Measurements from ENCODE around the gene STX5. TPM values are rescaled to one million over a fixed set of nuclear protein-coding genes. Genes with fewer than 3 reads are reported as not detected.

Gene STX5
- total RNA-seq (2022; extraction: Qiagen RNA extraction; ENCODE audit: low read depth), result 20.5 to 28.2 TPM (median 26.0 TPM) in 5 replicates

GRCh38 chr11:62831520-62832335 is at the start of gene STX5:
Gene STX5, minus strand, starts transcription at chr11:62832051. Its CDS starts 808 bp downstream, at chr11:62831243.

GRCh38 chr11:62880803-62881578 is 49.1 kb upstream of the STX5 start, which contains the start of gene SLC3A2:
Gene SLC3A2, plus strand, starts transcription at chr11:62880896. Its CDS starts 128 bp downstream, at chr11:62881024.

DNA sequence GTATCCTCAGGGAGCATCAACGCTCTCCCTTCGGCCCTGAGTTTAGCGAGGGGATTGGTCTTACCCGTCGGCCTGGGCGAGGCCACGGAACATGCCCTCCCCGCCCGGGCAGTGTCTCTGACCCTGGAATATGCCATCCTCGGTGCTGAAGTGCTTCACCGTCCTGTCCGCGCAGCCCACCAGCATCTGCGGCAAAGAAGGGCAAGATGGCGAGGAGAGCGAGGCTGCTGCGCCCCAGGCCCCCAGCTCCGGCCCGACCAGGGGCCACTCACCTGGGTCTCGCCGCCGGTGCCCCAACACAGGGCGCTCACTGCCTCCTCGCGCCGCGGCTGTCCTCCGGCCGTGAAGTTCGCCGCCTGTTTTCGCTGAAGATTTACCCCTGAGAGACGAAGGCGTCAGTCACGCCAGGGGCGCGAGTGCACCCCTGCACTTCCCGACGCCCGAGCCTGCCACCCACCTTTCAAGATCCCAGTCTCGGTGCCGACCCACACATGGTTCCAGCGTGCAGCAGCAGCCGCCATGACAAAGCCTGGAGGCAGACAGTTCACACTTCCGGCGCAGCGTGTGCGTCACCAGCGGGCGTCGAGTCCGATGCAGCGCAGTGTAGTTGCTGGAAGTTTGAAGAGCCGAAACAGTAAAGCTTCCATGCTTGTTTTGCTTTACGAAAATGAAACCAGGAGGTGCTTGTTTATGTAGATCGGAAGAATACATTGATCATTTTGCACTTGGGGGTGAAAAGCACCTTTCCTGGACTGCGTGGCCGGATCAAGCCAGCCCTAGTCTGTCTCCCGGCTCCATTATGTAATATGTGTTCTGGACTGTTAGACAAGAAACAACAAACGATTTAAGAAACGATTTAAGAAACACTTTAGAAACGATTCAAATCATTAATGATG is 7.4 kb upstream of the STX5 start, which contains the start of gene WDR74:
TSS of gene WDR74 (minus strand) at position 541 of the 896 bp plus-strand sequence. CDS start at position 521, 20 bp downstream.

GRCh38 chr11:62832336-62833234 is 734 bp upstream of the STX5 start, which contains the start of gene TEX54:
Gene TEX54, minus strand, starts transcription at chr11:62832841.

GRCh38 chr11:62805076-62805892 is 26.6 kb downstream of the STX5 start, which contains the start of gene NXF1:
Gene NXF1, minus strand, starts transcription at chr11:62805440. Its CDS starts 84 bp downstream, at chr11:62805356.

DNA sequence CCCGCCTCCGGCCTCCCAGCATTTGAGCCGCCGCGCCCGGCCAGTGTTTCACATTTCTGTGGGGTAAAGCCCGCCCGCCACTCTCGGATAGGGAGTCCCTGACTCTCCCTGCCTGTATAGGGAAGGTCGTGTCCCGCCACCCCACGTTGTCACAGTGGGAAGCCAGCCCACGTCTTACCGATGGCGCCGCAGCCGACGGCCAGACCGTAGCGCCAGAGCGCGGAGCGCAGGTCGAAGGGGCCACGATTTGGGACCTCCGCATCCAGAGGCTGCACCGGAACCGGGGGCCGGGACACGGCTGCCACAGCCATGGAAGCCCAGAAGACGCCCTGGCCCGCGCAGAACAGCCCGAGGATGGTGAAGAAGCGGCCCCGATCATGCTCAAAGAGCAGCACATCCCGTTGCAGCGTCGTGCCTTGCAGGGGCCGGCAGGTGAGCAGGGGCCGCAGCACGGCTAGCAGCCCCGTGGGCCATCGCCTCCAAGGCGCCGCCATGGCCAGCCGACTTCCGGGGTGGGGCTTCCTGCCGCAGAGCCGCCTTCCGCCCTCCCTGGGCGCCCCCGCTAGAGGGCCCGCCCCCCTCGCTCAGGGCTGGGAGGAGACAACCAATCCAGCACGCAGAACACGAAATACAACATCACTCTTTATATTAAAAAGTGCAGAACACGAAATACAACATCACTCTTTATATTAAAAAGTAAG is 40.2 kb downstream of the STX5 start, which contains the start of gene TMEM223:
TSS of gene TMEM223 (minus strand) at position 506 of the 701 bp plus-strand sequence. CDS start at position 494, 12 bp downstream.

GRCh38 chr11:62787005-62787759 is 44.7 kb downstream of the STX5 start, which contains the start of gene TMEM179B:
Gene TMEM179B, plus strand, starts transcription at chr11:62787402. Its CDS starts 30 bp downstream, at chr11:62787432.

GRCh38 chr11:62771144-62772021 is 60.5 kb downstream of the STX5 start, which contains the start of gene TAF6L:
Gene TAF6L, plus strand, starts transcription at chr11:62771396. Its CDS starts 4,388 bp downstream, at chr11:62775784.

Other genes with a start within 250 kb of the STX5 start
- 11.7 to 16.4 TPM (median 14.8 TPM) in 5 replicates for gene TUT1, start 240.5 kb downstream of the STX5 start, total RNA-seq (2022; extraction: Qiagen RNA extraction; ENCODE audit: low read depth)
- 87.0 to 95.9 TPM (median 89.9 TPM) in 5 replicates for gene MTA2, start 230.2 kb downstream of the STX5 start, total RNA-seq (2022; extraction: Qiagen RNA extraction; ENCODE audit: low read depth)
- gene EML3, start 219.3 kb downstream of the STX5 start, total RNA-seq (2022; extraction: Qiagen RNA extraction; ENCODE audit: low read depth), result 17.4 to 24.3 TPM (median 23.3 TPM) in 5 replicates
- gene ROM1, start 218.8 kb downstream of the STX5 start, total RNA-seq (2022; extraction: Qiagen RNA extraction; ENCODE audit: low read depth), result 4.0 to 5.3 TPM (median 4.4 TPM) in 5 replicates
- gene B3GAT3, start 210.1 kb downstream of the STX5 start, total RNA-seq (2022; extraction: Qiagen RNA extraction; ENCODE audit: low read depth), result 46.5 to 57.3 TPM (median 51.6 TPM) in 5 replicates
- gene GANAB, start 185.4 kb downstream of the STX5 start, total RNA-seq (2022; extraction: Qiagen RNA extraction; ENCODE audit: low read depth), result 260 to 286 TPM (median 272 TPM) in 5 replicates
- gene INTS5, start 178.7 kb downstream of the STX5 start, total RNA-seq (2022; extraction: Qiagen RNA extraction; ENCODE audit: low read depth), result 18.1 to 23.5 TPM (median 21.1 TPM) in 5 replicates
- 134 to 147 TPM (median 144 TPM) in 5 replicates for gene C11orf98, start 166.8 kb downstream of the STX5 start, total RNA-seq (2022; extraction: Qiagen RNA extraction; ENCODE audit: low read depth)
- 12.2 to 16.7 TPM (median 15.5 TPM) in 5 replicates for gene CSKMT, start 166.7 kb downstream of the STX5 start, total RNA-seq (2022; extraction: Qiagen RNA extraction; ENCODE audit: low read depth)
- 25.7 to 36.5 TPM (median 31.8 TPM) in 5 replicates for gene UQCC3, start 160.4 kb downstream of the STX5 start, total RNA-seq (2022; extraction: Qiagen RNA extraction; ENCODE audit: low read depth)
- gene LBHD1, start 159.8 kb downstream of the STX5 start, total RNA-seq (2022; extraction: Qiagen RNA extraction; ENCODE audit: low read depth), result 4.4 to 6.6 TPM (median 5.4 TPM) in 5 replicates
- 103 to 124 TPM (median 116 TPM) in 5 replicates for gene UBXN1, start 153.0 kb downstream of the STX5 start, total RNA-seq (2022; extraction: Qiagen RNA extraction; ENCODE audit: low read depth)
- gene LRRN4CL, start 142.5 kb downstream of the STX5 start, total RNA-seq (2022; extraction: Qiagen RNA extraction; ENCODE audit: low read depth), result 0.03 to 0.15 TPM (median 0.12 TPM) in 3 of 5 replicates, not detected in the others
- 59.2 to 86.7 TPM (median 72.8 TPM) in 5 replicates for gene BSCL2, start 124.6 kb downstream of the STX5 start, total RNA-seq (2022; extraction: Qiagen RNA extraction; ENCODE audit: low read depth)
- gene GNG3, start 124.4 kb downstream of the STX5 start, total RNA-seq (2022; extraction: Qiagen RNA extraction; ENCODE audit: low read depth), result not detected in 5 replicates
- gene HNRNPUL2, start 104.6 kb downstream of the STX5 start, total RNA-seq (2022; extraction: Qiagen RNA extraction; ENCODE audit: low read depth), result 38.4 to 45.9 TPM (median 43.9 TPM) in 5 replicates
- 25.6 to 36.9 TPM (median 35.6 TPM) in 5 replicates for gene TTC9C, start 103.6 kb downstream of the STX5 start, total RNA-seq (2022; extraction: Qiagen RNA extraction; ENCODE audit: low read depth)
- gene ZBTB3, start 77.9 kb downstream of the STX5 start, total RNA-seq (2022; extraction: Qiagen RNA extraction; ENCODE audit: low read depth), result 2.1 to 2.5 TPM (median 2.1 TPM) in 5 replicates
- gene POLR2G, start 70.5 kb downstream of the STX5 start, total RNA-seq (2022; extraction: Qiagen RNA extraction; ENCODE audit: low read depth), result 167 to 186 TPM (median 179 TPM) in 5 replicates
- 14.1 to 17.7 TPM (median 15.2 TPM) in 5 replicates for gene TAF6L, start 60.7 kb downstream of the STX5 start, total RNA-seq (2022; extraction: Qiagen RNA extraction; ENCODE audit: low read depth)
- gene TMEM179B, start 44.6 kb downstream of the STX5 start, total RNA-seq (2022; extraction: Qiagen RNA extraction; ENCODE audit: low read depth), result 66.9 to 93.0 TPM (median 81.2 TPM) in 5 replicates
- 19.0 to 29.4 TPM (median 27.1 TPM) in 5 replicates for gene TMEM223, start 40.0 kb downstream of the STX5 start, total RNA-seq (2022; extraction: Qiagen RNA extraction; ENCODE audit: low read depth)
- gene NXF1, start 26.6 kb downstream of the STX5 start, total RNA-seq (2022; extraction: Qiagen RNA extraction; ENCODE audit: low read depth), result 44.6 to 59.3 TPM (median 53.9 TPM) in 5 replicates
- gene TEX54, start 790 bp upstream of the STX5 start, total RNA-seq (2022; extraction: Qiagen RNA extraction; ENCODE audit: low read depth), result not detected in 5 replicates
- gene WDR74, start 7.5 kb upstream of the STX5 start, total RNA-seq (2022; extraction: Qiagen RNA extraction; ENCODE audit: low read depth), result 80.1 to 88.6 TPM (median 84.8 TPM) in 5 replicates
- gene SLC3A2, start 48.8 kb upstream of the STX5 start, total RNA-seq (2022; extraction: Qiagen RNA extraction; ENCODE audit: low read depth), result 929 to 1,086 TPM (median 982 TPM) in 5 replicates
- gene CHRM1, start 89.3 kb upstream of the STX5 start, total RNA-seq (2022; extraction: Qiagen RNA extraction; ENCODE audit: low read depth), result 0.03 to 0.11 TPM (median 0.04 TPM) in 3 of 5 replicates, not detected in the others
- gene SLC22A6, start 152.9 kb upstream of the STX5 start, total RNA-seq (2022; extraction: Qiagen RNA extraction; ENCODE audit: low read depth), result not detected in 5 replicates
- gene SLC22A8, start 183.8 kb upstream of the STX5 start, total RNA-seq (2022; extraction: Qiagen RNA extraction; ENCODE audit: low read depth), result not detected in 5 replicates